OCI-LY7 (cell line): Measurements from ENCODE around the gene QSOX1. TPM values are rescaled to one million over a fixed set of nuclear protein-coding genes. Genes with fewer than 3 reads are reported as not detected.
"Not testable (repeated sequence)": the region's sequence is repeated elsewhere in the genome, so short reads cannot be mapped to it uniquely, and the experiment has no call there.

Source experiments
- BruUV-seq: library from RNA; stranded (reverse); fragments of 400-500 nt; replicated peaks from 2 replicates; lab custom pipeline; 2021; lab: Mats Ljungman, UMichigan
- CTCF ChIA-PET: fragments of 300-600 bp; sonication (Branson Sonifier 250); formaldehyde crosslinking; loops from one replicate; lab custom pipeline; 2022; ENCODE audit warnings: antibody characterized with exemption; ENCODE audit not compliant: unreplicated experiment; lab: Charles Lee
- POLR2A ChIA-PET: fragments of 300-600 bp; sonication (Branson Sonifier 250); formaldehyde crosslinking; loops from one replicate; lab custom pipeline; 2022; ENCODE audit warnings: antibody characterized with exemption; lab: Charles Lee
- DNase-seq: peaks from one replicate; pipeline ENCODE4 v3.0.0-alpha.2; 2015; ENCODE audit warnings: low spot score
- H2AFZ ChIP-seq: fragments of 200-600 bp; sonication (generic), shearing (Covaris generic); 2 replicates; pipeline ENCODE4 v1.6.1; 2014; ENCODE audit warnings: mild to moderate bottlenecking, antibody characterized with exemption, low read length, moderate library complexity
- H3K27ac ChIP-seq: fragments of 200-600 bp; sonication (generic); 2 replicates; pipeline ENCODE4 v1.5.1; 2014; ENCODE audit warnings: mixed run types, low read depth, mild to moderate bottlenecking, moderate library complexity, low read length, inconsistent platforms; ENCODE audit not compliant: poor library complexity, severe bottlenecking
- H3K36me3 ChIP-seq: fragments of 200-600 bp; sonication (generic); 2 replicates; pipeline ENCODE4 v1.6.1; 2014; ENCODE audit warnings: mild to moderate bottlenecking, antibody characterized with exemption, low read length, moderate library complexity, mixed read lengths; ENCODE audit not compliant: insufficient read depth
- H3K4me1 ChIP-seq: fragments of 200-600 bp; sonication (generic); 2 replicates; pipeline ENCODE4 v1.5.1; 2014; ENCODE audit warnings: mild to moderate bottlenecking, low read length; ENCODE audit not compliant: insufficient read depth, poor library complexity, severe bottlenecking
- H3K4me2 ChIP-seq: fragments of 200-600 bp; sonication (generic); 2 replicates; pipeline ENCODE4 v1.6.1; 2014; ENCODE audit warnings: mild to moderate bottlenecking, low read length
- H3K4me3 ChIP-seq: fragments of 200-600 bp; sonication (generic); 2 replicates; pipeline ENCODE4 v1.5.1; 2014; ENCODE audit warnings: mild to moderate bottlenecking, low read depth, low read length; ENCODE audit not compliant: poor library complexity, severe bottlenecking
- H3K79me2 ChIP-seq: fragments of 200-600 bp; sonication (generic); 2 replicates; pipeline ENCODE4 v1.6.1; 2016; ENCODE audit warnings: low read depth, mild to moderate bottlenecking, low read length, moderate library complexity, mixed read lengths; ENCODE audit not compliant: insufficient read depth
- H3K9me2 ChIP-seq: fragments of 200-600 bp; sonication (generic); 2 replicates; pipeline ENCODE4 v1.6.1; 2016; ENCODE audit warnings: mild to moderate bottlenecking, low read length, mixed read lengths; ENCODE audit not compliant: insufficient read depth
- H3K9me3 ChIP-seq: fragments of 200-600 bp; sonication (generic); 2 replicates; pipeline ENCODE4 v1.6.1; 2014; ENCODE audit warnings: mild to moderate bottlenecking, mixed run types, low read length, mixed read lengths
- H4K20me1 ChIP-seq: fragments of 200-600 bp; sonication (generic); 2 replicates; pipeline ENCODE4 v1.6.1; 2014; ENCODE audit warnings: mild to moderate bottlenecking, antibody characterized with exemption, low read length, moderate library complexity, mixed read lengths; ENCODE audit not compliant: insufficient read depth
- CTCF ChIP-seq: fragments of 200-600 bp; sonication (generic); conservative IDR thresholded peaks from 2 replicates; pipeline ENCODE4 v1.5.1; 2014; ENCODE audit warnings: mild to moderate bottlenecking, antibody characterized with exemption, low read length, moderate library complexity, mixed read lengths
- EZH2phosphoT487 ChIP-seq: fragments of 200-600 bp; sonication (generic); IDR thresholded peaks from 2 replicates; pipeline ENCODE4 v1.6.1; 2018; ENCODE audit warnings: low read depth, borderline replicate concordance, mild to moderate bottlenecking, mixed run types, antibody characterized with exemption, low read length, moderate library complexity, mixed read lengths
- intact Hi-C: fragments of 100-400 bp; cut with micrococcal nuclease; formaldehyde crosslinking; loops from one replicate; pipeline ENCODE4 v1.10.0; 2022; ENCODE audit not compliant: unreplicated experiment
- total RNA-seq, 2 experiments: library from RNA; depleted of rRNA in 1 of 2; stranded (reverse); fragments of >200 nt in 1 of 2; shearing (Covaris generic) in 1 of 2; gene quantifications; 2 replicates each; pipeline ENCODE4 v1.2.3, GENCODE V29; 2014 to 2022

QSOX1 gene
- total RNA-seq, 2 experiments from 2014 or later: 8.4 to 23.6 TPM

GRCh38 chr1:180133193-180133592, 21.5 kb upstream of the QSOX1 start:
- no peaks in the 10 kb centered on the region for H3K36me3 ChIP-seq
- H3K4me3 ChIP-seq: no peak overlapping the region
- no peak overlapping the region for H3K27ac ChIP-seq
- H3K9me2 ChIP-seq: no peaks in the 10 kb centered on the region
- H2AFZ ChIP-seq: no peak overlapping the region
- ChIA-PET POLR2A (interaction anchor here (0.8 kb wide), 1 partner anchor 11 kb away, joined by 3 read pairs; no protein-coding TSS in a partner anchor), CTCF (no interaction called here)
- no peak overlapping the region for H3K4me2 ChIP-seq
- no TSS peak for BruUV-seq
- no peaks in the 10 kb centered on the region for H4K20me1 ChIP-seq
- H3K4me1 ChIP-seq: no peaks in the 10 kb centered on the region
- no peak for TF ChIP-seq EZH2phosphoT487
- TF ChIP-seq CTCF: no peak
- no peak for DNase-seq
- no peaks in the 10 kb centered on the region for H3K79me2 ChIP-seq
- intact Hi-C loops: no loop called here
- H3K9me3 ChIP-seq: no peaks in the 10 kb centered on the region

GRCh38 chr1:180133688-180134087, 21.0 kb upstream of the QSOX1 start:
- H3K4me3 ChIP-seq, H3K4me1 ChIP-seq, H2AFZ ChIP-seq, H3K27ac ChIP-seq, H3K4me2 ChIP-seq, H3K36me3 ChIP-seq, H4K20me1 ChIP-seq, DNase-seq, H3K9me2 ChIP-seq, H3K9me3 ChIP-seq, intact Hi-C loops, POLR2A ChIA-PET, BruUV-seq, CTCF ChIA-PET, H3K79me2 ChIP-seq: not testable (repeated sequence)

GRCh38 chr1:180135535-180135934, 19.1 kb upstream of the QSOX1 start:
- TF ChIP-seq CTCF: no peak
- no peak for TF ChIP-seq EZH2phosphoT487
- BruUV-seq: no TSS peak
- no peak for DNase-seq
- Histone ChIP-seq H3K4me2 (no peak overlapping the region), H3K4me3 (no peak overlapping the region), H3K36me3 (no peaks in the 10 kb centered on the region), H2AFZ (no peak overlapping the region), H3K9me3 (no peaks in the 10 kb centered on the region), H3K9me2 (no peaks in the 10 kb centered on the region), H3K79me2 (no peaks in the 10 kb centered on the region), H3K27ac (no peak overlapping the region), H3K4me1 (no peaks in the 10 kb centered on the region), H4K20me1 (no peaks in the 10 kb centered on the region)
- intact Hi-C loops: no loop called here
- CTCF ChIA-PET: no interaction called here
- POLR2A ChIA-PET: interaction anchor here (0.7 kb wide), 1 partner anchor 240 kb away, joined by 5 read pairs; no protein-coding TSS in a partner anchor
